GM23338 (cell line): ENCODE data around the gene SPNS1.

Experiments used
- CTCF ChIP-seq, 2 experiments: fragments of 200-600 bp in 1 of 2; sonication (generic) in 1 of 2; conservative IDR thresholded peaks; 2 replicates each; pipeline versions ENCODE4 v1.5.1 to v1.6.1; 2016 to 2017; ENCODE audit warnings: antibody characterized with exemption in 2 of 2, low read depth in 2 of 2, mild to moderate bottlenecking in 2 of 2, moderate library complexity in 1 of 2
- EZH2 ChIP-seq: fragments of 200-600 bp; sonication (generic); IDR thresholded peaks from one replicate; pipeline ENCODE4 v1.8.0; 2017; ENCODE audit warnings: antibody characterized with exemption, mild to moderate bottlenecking, low read depth; ENCODE audit not compliant: unreplicated experiment
- REST ChIP-seq: IDR thresholded peaks from one replicate; pipeline ENCODE4 v1.6.1; 2018; ENCODE audit warnings: antibody characterized with exemption; ENCODE audit not compliant: unreplicated experiment
- ZNF114 ChIP-seq: fragments of 250-450 bp; sonication (Bioruptor Pico); IDR thresholded peaks from 2 replicates; pipeline ENCODE4 v1.5.0; 2020; ENCODE audit warnings: mild to moderate bottlenecking, moderate library complexity

DNA sequence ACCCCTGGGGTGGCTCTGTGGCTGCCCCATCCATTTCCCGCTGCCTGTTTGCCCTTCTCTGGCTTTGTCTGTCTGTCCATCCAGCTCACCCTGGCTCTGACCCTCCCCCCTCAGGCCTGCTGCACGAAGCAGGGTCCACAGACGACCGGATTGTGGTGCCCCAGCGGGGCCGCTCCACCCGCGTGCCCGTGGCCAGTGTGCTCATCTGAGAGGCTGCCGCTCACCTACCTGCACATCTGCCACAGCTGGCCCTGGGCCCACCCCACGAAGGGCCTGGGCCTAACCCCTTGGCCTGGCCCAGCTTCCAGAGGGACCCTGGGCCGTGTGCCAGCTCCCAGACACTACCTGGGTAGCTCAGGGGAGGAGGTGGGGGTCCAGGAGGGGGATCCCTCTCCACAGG is 9.5 kb downstream of the SPNS1 start:
- TF ChIP-seq CTCF (conservative IDR thresholded peaks at IDR 0.05; ENCODE audit: low read depth in 2 of 2) (no peak), ZNF114 (no peak), REST (no peak), EZH2 (no peak)
